SU-DHL-6 (cell line): ENCODE results near the gene ISM1.

Experiments used
- H2AFZ ChIP-seq: fragments of 200-600 bp; sonication (generic); 2 replicates; pipeline ENCODE4 v1.6.1; 2014; ENCODE audit warnings: low read depth, mild to moderate bottlenecking, moderate library complexity, mixed read lengths, antibody characterized with exemption, low read length; ENCODE audit not compliant: severe bottlenecking
- H3F3A ChIP-seq: fragments of 200-600 bp; shearing (Covaris generic); 2 replicates; pipeline ENCODE4 v1.6.0; 2016; ENCODE audit warnings: antibody characterized with exemption, mild to moderate bottlenecking; ENCODE audit not compliant: insufficient read depth
- H3K27ac ChIP-seq: fragments of 200-600 bp; sonication (generic); 2 replicates; pipeline ENCODE4 v1.5.1; 2016; ENCODE audit warnings: low read depth, mild to moderate bottlenecking, low read length, moderate library complexity, mixed read lengths
- H3K27me3 ChIP-seq: fragments of 200-600 bp; sonication (generic), shearing (Covaris generic); 2 replicates; pipeline ENCODE4 v1.6.0; 2014; ENCODE audit warnings: mild to moderate bottlenecking, low read length
- H3K36me3 ChIP-seq: fragments of 200-600 bp; sonication (generic); 2 replicates; pipeline ENCODE4 v1.6.1; 2014; ENCODE audit warnings: mild to moderate bottlenecking, low read length, mixed read lengths
- H3K4me2 ChIP-seq: fragments of 300-600, 200-600 bp; shearing (Covaris generic), sonication (generic); 2 replicates; pipeline ENCODE4 v1.6.0; 2014; ENCODE audit warnings: low read length, low read depth, mild to moderate bottlenecking; ENCODE audit not compliant: poor library complexity, severe bottlenecking
- H3K4me3 ChIP-seq: fragments of 200-600 bp; sonication (generic); 2 replicates; pipeline ENCODE4 v1.5.1; 2014; ENCODE audit warnings: antibody characterized with exemption, low read length, mild to moderate bottlenecking, mixed read lengths; ENCODE audit not compliant: insufficient read depth, poor library complexity, severe bottlenecking
- H3K79me2 ChIP-seq: fragments of 200-600 bp; sonication (generic); 2 replicates; pipeline ENCODE4 v1.6.1; 2014; ENCODE audit warnings: mild to moderate bottlenecking, low read length, moderate library complexity; ENCODE audit not compliant: insufficient read depth
- H3K9ac ChIP-seq: fragments of 200-600 bp; sonication (generic); 2 replicates; pipeline ENCODE4 v1.7.0; 2014; ENCODE audit warnings: mild to moderate bottlenecking, low read length
- H3K9me2 ChIP-seq: fragments of 200-600 bp; sonication (generic); replicated peaks from 2 replicates; pipeline ENCODE4 v1.6.1; 2014; ENCODE audit warnings: low read length; ENCODE audit not compliant: insufficient read depth
- H3K9me3 ChIP-seq: fragments of 200-600 bp; sonication (generic); 2 replicates; pipeline ENCODE4 v1.6.1; 2014; ENCODE audit warnings: low read length, mixed read lengths; ENCODE audit not compliant: insufficient read depth
- H4K20me1 ChIP-seq: fragments of 200-600 bp; sonication (generic); 2 replicates; pipeline ENCODE4 v1.6.1; 2014; ENCODE audit warnings: low read depth, mild to moderate bottlenecking, antibody characterized with exemption, low read length, moderate library complexity, mixed read lengths
- EZH2phosphoT487 ChIP-seq: fragments of 200-600 bp; sonication (generic), shearing (Covaris generic); conservative IDR thresholded peaks from 2 replicates; pipeline ENCODE4 v1.6.1; 2018; ENCODE audit warnings: mild to moderate bottlenecking, antibody characterized with exemption, low read length, moderate library complexity, mixed read lengths
- TF ChIP-seq, protein P1 (sequence below): fragments of 200-600 bp; sonication (generic); IDR thresholded peaks from one replicate; pipeline ENCODE4 v1.5.1; 2017; ENCODE audit warnings: antibody characterized with exemption, mild to moderate bottlenecking, low read length, moderate library complexity; ENCODE audit not compliant: insufficient read depth, poor library complexity, severe bottlenecking

ISM1 gene

DNA sequence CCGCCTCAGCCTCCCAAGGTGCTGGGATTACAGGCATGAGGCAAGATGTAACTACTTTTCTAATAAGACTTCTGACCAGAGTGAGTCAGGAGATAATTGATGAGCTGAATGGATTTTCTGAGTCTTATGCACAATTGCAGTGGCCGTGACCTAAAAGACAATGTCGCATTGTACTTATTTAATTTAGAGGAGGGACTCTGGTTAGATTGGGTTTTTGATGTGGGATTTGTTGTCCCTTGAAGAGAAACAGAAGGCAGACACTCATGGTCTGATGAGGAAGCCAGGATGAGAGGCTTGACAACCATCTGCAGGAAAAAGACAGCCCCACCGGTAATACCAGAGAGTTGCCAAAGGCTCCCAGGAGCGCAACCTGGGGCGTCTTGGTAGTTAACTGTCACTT, 68.0 kb downstream of the ISM1 start:
- H3K4me3 ChIP-seq = no peak overlapping the region
- no peaks in the 10 kb centered on the region for H3K9me3 ChIP-seq
- H2AFZ ChIP-seq = no peak overlapping the region
- H3K79me2 ChIP-seq = no peaks in the 10 kb centered on the region
- H3K27me3 ChIP-seq = no peaks in the 10 kb centered on the region
- H3K36me3 ChIP-seq = no peaks in the 10 kb centered on the region
- no peaks in the 10 kb centered on the region for H3K9me2 ChIP-seq
- H3K4me2 ChIP-seq = no peak overlapping the region
- H3K9ac ChIP-seq = no peak overlapping the region
- H3F3A ChIP-seq = no peaks in the 10 kb centered on the region
- H3K27ac ChIP-seq = no peak overlapping the region
- TF ChIP-seq, protein P1, sequence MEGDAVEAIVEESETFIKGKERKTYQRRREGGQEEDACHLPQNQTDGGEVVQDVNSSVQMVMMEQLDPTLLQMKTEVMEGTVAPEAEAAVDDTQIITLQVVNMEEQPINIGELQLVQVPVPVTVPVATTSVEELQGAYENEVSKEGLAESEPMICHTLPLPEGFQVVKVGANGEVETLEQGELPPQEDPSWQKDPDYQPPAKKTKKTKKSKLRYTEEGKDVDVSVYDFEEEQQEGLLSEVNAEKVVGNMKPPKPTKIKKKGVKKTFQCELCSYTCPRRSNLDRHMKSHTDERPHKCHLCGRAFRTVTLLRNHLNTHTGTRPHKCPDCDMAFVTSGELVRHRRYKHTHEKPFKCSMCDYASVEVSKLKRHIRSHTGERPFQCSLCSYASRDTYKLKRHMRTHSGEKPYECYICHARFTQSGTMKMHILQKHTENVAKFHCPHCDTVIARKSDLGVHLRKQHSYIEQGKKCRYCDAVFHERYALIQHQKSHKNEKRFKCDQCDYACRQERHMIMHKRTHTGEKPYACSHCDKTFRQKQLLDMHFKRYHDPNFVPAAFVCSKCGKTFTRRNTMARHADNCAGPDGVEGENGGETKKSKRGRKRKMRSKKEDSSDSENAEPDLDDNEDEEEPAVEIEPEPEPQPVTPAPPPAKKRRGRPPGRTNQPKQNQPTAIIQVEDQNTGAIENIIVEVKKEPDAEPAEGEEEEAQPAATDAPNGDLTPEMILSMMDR = no peak
- TF ChIP-seq EZH2phosphoT487 = no peak
- H4K20me1 ChIP-seq = no peaks in the 10 kb centered on the region

DNA sequence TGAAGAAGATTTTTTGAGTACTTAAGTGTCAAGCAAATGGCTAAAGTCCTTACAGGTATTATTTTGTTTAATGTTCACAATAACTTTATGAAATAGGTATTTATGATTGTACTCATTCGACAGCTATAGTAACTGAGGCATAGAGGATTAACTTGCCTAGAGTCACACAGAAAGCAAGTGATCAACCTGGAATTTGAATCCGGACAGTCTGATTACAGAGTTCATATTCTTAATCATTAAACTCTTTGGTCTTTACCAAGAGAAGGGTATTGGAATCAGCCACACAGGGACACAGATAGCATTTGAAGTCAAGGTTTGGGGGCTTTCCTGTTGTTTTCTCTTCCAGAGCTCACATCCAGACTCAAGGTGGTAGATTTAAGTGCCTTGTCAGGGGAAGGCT, 69.7 kb downstream of the ISM1 start:
- Histone ChIP-seq H3F3A (no peaks in the 10 kb centered on the region), H2AFZ (no peak overlapping the region), H3K9ac (no peak overlapping the region), H3K27me3 (no peaks in the 10 kb centered on the region), H3K79me2 (no peaks in the 10 kb centered on the region), H4K20me1 (no peaks in the 10 kb centered on the region), H3K4me3 (no peak overlapping the region), H3K9me3 (no peaks in the 10 kb centered on the region), H3K27ac (no peak overlapping the region), H3K9me2 (no peaks in the 10 kb centered on the region), H3K4me2 (no peak overlapping the region), H3K36me3 (no peaks in the 10 kb centered on the region)
- TF ChIP-seq, protein P1 = no peak
- no peak for TF ChIP-seq EZH2phosphoT487

DNA sequence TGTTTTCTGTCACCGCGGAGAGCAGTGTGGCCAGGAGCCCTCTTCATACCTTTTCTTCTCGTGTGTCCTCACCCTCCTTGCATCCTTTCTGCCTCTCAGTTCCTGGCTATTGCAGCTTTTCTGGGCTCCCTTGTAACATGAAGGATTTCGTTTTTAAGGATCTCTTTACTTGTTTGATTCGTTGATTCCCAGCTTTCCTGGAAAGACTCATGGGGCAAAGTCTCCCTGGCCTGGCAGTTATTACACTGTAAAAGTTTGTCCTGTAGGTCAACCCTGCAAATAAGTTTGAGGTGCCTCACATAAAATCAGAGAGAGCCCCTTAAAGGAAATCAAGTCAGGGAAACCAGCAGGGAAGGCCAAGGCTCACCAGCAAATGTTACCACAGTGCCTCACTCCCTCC, 70.1 kb downstream of the ISM1 start:
- no peak overlapping the region for H3K4me3 ChIP-seq
- no peak overlapping the region for H3K4me2 ChIP-seq
- H3K9me3 ChIP-seq = no peaks in the 10 kb centered on the region
- TF ChIP-seq EZH2phosphoT487 = no peak
- TF ChIP-seq, protein P1 = no peak
- no peaks in the 10 kb centered on the region for H4K20me1 ChIP-seq
- no peaks in the 10 kb centered on the region for H3K36me3 ChIP-seq
- no peak overlapping the region for H3K27ac ChIP-seq
- H2AFZ ChIP-seq = no peak overlapping the region
- H3K9me2 ChIP-seq = no peaks in the 10 kb centered on the region
- no peak overlapping the region for H3K9ac ChIP-seq
- H3K79me2 ChIP-seq = no peaks in the 10 kb centered on the region
- no peaks in the 10 kb centered on the region for H3K27me3 ChIP-seq
- no peaks in the 10 kb centered on the region for H3F3A ChIP-seq
